Measurements from ENCODE around the gene UBE2J2. TPM values are rescaled to one million over a fixed set of nuclear protein-coding genes. Genes with fewer than 3 reads are reported as not detected.

The UBE2J2 gene
- total RNA-seq, 1 donor from 2014 or later = 56.7 TPM

GRCh38 chr1:1236176-1236763 lies 37.4 kb downstream of the UBE2J2 start:
- intact Hi-C loops (cut with DNase I) = loop anchor here (10.0 kb wide), 1 partner anchor 111 kb away; no protein-coding TSS in a partner anchor
- peaks cover 39% of the 10 kb centered on the region for H3K4me1 ChIP-seq
- TF ChIP-seq, protein P1, sequence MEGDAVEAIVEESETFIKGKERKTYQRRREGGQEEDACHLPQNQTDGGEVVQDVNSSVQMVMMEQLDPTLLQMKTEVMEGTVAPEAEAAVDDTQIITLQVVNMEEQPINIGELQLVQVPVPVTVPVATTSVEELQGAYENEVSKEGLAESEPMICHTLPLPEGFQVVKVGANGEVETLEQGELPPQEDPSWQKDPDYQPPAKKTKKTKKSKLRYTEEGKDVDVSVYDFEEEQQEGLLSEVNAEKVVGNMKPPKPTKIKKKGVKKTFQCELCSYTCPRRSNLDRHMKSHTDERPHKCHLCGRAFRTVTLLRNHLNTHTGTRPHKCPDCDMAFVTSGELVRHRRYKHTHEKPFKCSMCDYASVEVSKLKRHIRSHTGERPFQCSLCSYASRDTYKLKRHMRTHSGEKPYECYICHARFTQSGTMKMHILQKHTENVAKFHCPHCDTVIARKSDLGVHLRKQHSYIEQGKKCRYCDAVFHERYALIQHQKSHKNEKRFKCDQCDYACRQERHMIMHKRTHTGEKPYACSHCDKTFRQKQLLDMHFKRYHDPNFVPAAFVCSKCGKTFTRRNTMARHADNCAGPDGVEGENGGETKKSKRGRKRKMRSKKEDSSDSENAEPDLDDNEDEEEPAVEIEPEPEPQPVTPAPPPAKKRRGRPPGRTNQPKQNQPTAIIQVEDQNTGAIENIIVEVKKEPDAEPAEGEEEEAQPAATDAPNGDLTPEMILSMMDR (IDR thresholded peaks at IDR 0.05) = no peak
- TF ChIP-seq POLR2AphosphoS5 (IDR thresholded peaks at IDR 0.05; ENCODE audit: insufficient read depth in 1 of 2, low read depth in 1 of 2) (no peak), POLR2A (IDR thresholded peaks at IDR 0.05) (no peak)
- no peaks in the 10 kb centered on the region for H3K9me3 ChIP-seq
- H3K27ac ChIP-seq = no peak overlapping the region
- H3K36me3 ChIP-seq = no peaks in the 10 kb centered on the region
- H3K27me3 ChIP-seq = peaks cover 7% of the 10 kb centered on the region
- DNase-seq (ENCODE audit: extremely low spot score in 2 of 2) = no peak
- no peak overlapping the region for H3K4me3 ChIP-seq

DNA sequence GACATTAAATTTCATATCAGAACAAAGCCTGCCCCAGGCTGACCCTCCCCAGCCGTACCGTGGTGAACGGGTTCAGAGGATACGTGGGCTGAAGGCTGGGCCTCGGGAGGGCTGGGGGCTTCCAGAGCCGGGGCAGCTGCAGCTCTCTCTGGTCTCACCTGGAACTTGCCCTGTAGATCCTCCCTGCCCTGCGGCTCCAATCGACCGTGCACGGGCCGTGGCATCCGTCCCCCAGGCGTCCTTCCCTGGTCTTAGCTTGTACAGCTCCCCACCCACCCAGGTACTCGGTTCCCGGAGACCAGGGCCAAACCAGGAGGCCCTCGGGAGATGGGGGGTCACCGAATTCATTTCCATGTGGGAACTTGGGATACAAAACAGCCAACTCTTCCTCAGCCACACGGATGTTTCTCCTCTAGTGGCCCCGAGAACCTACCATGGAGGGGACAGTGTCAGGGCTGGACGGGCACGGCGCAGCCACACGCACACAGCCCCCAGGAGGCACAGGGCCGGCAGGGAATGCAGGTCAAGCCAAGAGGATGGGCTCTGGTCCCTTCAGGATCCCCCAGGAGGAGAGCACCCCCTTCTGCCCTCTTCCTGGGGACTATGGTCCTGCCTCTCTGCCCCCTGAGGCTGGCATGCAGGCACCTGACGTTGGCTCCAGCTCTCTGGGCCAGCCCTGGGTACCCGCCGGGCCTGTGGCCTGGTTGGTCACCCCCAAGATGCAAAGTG lies 38.5 kb downstream of the UBE2J2 start:
- Histone ChIP-seq H3K36me3 (no peaks in the 10 kb centered on the region), H3K4me1 (peaks cover 49% of the 10 kb centered on the region), H3K27ac (no peak overlapping the region), H3K27me3 (peaks cover 7% of the 10 kb centered on the region), H3K4me3 (no peak overlapping the region), H3K9me3 (no peaks in the 10 kb centered on the region)
- intact Hi-C loops (cut with DNase I) = loop anchor here (10.0 kb wide), 1 partner anchor 110 kb away; no protein-coding TSS in a partner anchor
- TF ChIP-seq POLR2AphosphoS5 (IDR thresholded peaks at IDR 0.05; ENCODE audit: insufficient read depth in 1 of 2, low read depth in 1 of 2) (no peak), POLR2A (IDR thresholded peaks at IDR 0.05) (no peak)
- TF ChIP-seq, protein P1 (IDR thresholded peaks at IDR 0.05) = no peak
- no peak for DNase-seq (ENCODE audit: extremely low spot score in 2 of 2)

- peaks cover 5% of the 10 kb centered on the region for H3K27me3 ChIP-seq
- intact Hi-C loops (cut with DNase I) = loop anchor here (10.0 kb wide), 1 partner anchor 109 kb away; no protein-coding TSS in a partner anchor
- peaks cover 52% of the 10 kb centered on the region for H3K4me1 ChIP-seq
Observed at GRCh38 chr1:1234180-1234808, 39.4 kb downstream of the UBE2J2 start.

GRCh38 chr1:1233567-1233892 lies 40.1 kb downstream of the UBE2J2 start:
- intact Hi-C loops (cut with DNase I) = loop anchor here (10.0 kb wide), 1 partner anchor 109 kb away; no protein-coding TSS in a partner anchor
- Histone ChIP-seq H3K4me1 (peaks cover 55% of the 10 kb centered on the region), H3K9me3 (no peaks in the 10 kb centered on the region), H3K27me3 (peaks cover 3% of the 10 kb centered on the region), H3K27ac (no peak overlapping the region), H3K36me3 (peaks cover 0 to 4% of the 10 kb centered on the region in 2 donors), H3K4me3 (no peak overlapping the region)
- no peak for TF ChIP-seq POLR2A (IDR thresholded peaks at IDR 0.05)
- TF ChIP-seq, protein P1 (IDR thresholded peaks at IDR 0.05) = no peak
- no peak for TF ChIP-seq POLR2AphosphoS5 (IDR thresholded peaks at IDR 0.05; ENCODE audit: insufficient read depth in 1 of 2, low read depth in 1 of 2)
- DNase-seq (ENCODE audit: extremely low spot score in 2 of 2) = no peak

More at GRCh38 chr1:1234180-1234808, 39.4 kb downstream of the UBE2J2 start:
- Histone ChIP-seq H3K36me3 (no peaks in the 10 kb centered on the region), H3K9me3 (no peaks in the 10 kb centered on the region), H3K27ac (no peak overlapping the region), H3K4me3 (no peak overlapping the region)
- TF ChIP-seq POLR2A (IDR thresholded peaks at IDR 0.05) (no peak), POLR2AphosphoS5 (IDR thresholded peaks at IDR 0.05; ENCODE audit: insufficient read depth in 1 of 2, low read depth in 1 of 2) (no peak)
- TF ChIP-seq, protein P1 (IDR thresholded peaks at IDR 0.05) = no peak
- DNase-seq (ENCODE audit: extremely low spot score in 2 of 2) = no peak
